ENCODE data around the gene TRIM45. TPM values are rescaled to one million over a fixed set of nuclear protein-coding genes. Genes with fewer than 3 reads are reported as not detected.

The TRIM45 gene
- total and polyA plus RNA-seq, 11 donors: 1.4 to 22.2 (median 9.0) TPM

DNA sequence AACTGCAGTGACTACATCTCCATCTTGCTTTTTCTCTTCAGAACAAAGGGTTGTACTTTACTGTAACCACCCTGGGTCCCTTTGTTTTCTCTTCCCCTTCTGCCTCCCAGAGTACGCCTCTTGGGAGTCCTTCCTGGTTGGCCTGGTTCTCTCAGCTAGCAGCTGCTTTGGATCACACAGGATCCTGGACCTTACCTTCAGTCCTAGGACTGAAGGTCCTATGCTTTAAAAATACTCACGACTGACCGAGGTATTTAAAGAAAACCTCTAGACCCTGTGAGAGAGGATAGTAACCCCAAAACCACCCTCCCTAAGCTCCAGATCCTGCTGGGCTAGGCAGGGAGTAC lies 4.8 kb downstream of the TRIM45 start:
- Histone ChIP-seq H3K4me1 (peaks cover 0 to 39% (median 15%) of the 10 kb centered on the region in 12 donors), H3K27me3 (no peaks in the 10 kb centered on the region), H3K9me3 (no peaks in the 10 kb centered on the region), H3K4me3 (no peak overlapping the region), H3K36me3 (peaks cover 0 to 53% (median 21%) of the 10 kb centered on the region in 9 donors), H3K27ac (no peak overlapping the region)
- intact Hi-C loops (cut with DNase I): loop anchor here in 1 of 10 donors (5.0 kb wide), 1 partner anchor 44 kb away; no protein-coding TSS in a partner anchor
- DNase-seq (no peak), ATAC-seq (no peak)
- 62 to 75% (median 69%) methylated on average over 3 of the region's 3 CpGs for WGBS, 4 donors
- TF ChIP-seq POLR2A (IDR thresholded peaks at IDR 0.05): no peak
- TF ChIP-seq CTCF (IDR thresholded peaks at IDR 0.05): no peak

GRCh38 chr1:117116090-117116783 lies 5.3 kb downstream of the TRIM45 start:
- intact Hi-C loops (cut with DNase I): loop anchor here in 1 of 10 donors (5.0 kb wide), 1 partner anchor 44 kb away; no protein-coding TSS in a partner anchor
- peaks cover 0 to 57% (median 24%) of the 10 kb centered on the region in 9 donors for H3K36me3 ChIP-seq
- no peak for ATAC-seq
- H3K4me1 ChIP-seq: peaks cover 0 to 39% (median 15%) of the 10 kb centered on the region in 12 donors
- no peaks in the 10 kb centered on the region for H3K9me3 ChIP-seq
- WGBS, 4 donors: 82 to 86% (median 84%) methylated on average over 13 of the region's 13 CpGs
- H3K4me3 ChIP-seq: no peak overlapping the region
- no peak overlapping the region for H3K27ac ChIP-seq
- DNase-seq: no peak
- no peak for TF ChIP-seq CTCF (IDR thresholded peaks at IDR 0.05)
- no peak for TF ChIP-seq POLR2A (IDR thresholded peaks at IDR 0.05)
- no peaks in the 10 kb centered on the region for H3K27me3 ChIP-seq

DNA sequence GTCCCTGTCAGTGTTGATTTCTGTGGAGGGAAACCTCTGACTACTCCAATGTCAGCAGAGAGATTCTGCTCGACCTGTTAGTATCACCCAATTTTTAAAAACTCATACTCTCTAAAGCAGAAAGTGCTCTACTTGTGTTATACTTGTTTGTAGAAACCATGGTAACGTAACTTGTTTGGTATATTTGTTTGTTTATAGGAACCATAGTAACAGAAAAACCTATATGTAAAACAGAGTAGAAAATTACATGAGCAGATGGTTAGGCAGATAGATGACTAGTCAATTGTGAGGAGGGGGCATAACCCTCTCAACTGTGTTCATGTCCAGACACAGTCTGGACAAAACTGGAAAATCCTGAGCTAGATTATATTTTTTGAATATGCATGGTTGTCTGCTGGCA lies 6.7 kb downstream of the TRIM45 start:
- TF ChIP-seq CTCF (IDR thresholded peaks at IDR 0.05): no peak
- no peak for TF ChIP-seq POLR2A (IDR thresholded peaks at IDR 0.05)
- no peak for ATAC-seq
- peaks cover 0 to 25% (median 5%) of the 10 kb centered on the region in 12 donors for H3K4me1 ChIP-seq

DNA sequence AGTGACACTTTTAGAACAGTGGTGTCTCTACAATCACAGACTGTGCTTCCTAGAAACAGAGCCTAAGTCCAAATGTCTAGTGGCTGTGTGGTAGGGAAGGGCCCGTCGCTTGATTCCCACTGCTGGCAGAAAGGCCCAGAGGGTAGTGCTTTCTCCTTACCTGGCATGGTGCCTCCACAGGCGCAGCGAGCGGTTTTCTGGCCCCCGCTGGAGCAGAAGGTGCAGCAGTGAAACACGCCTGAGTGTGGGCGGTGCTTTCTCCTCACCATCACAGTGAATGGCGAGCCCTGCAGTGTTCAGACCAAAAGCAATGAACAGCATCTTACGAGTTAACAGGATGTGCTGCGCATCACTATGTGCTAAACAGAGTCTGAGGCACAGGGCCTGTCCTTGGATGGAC lies 8.3 kb downstream of the TRIM45 start:
- Histone ChIP-seq H3K36me3 (peaks cover 0 to 86% (median 24%) of the 10 kb centered on the region in 9 donors), H3K4me3 (no peak overlapping the region), H3K9me3 (no peaks in the 10 kb centered on the region), H3K27ac (no peak overlapping the region), H3K27me3 (no peaks in the 10 kb centered on the region), H3K4me1 (peaks cover 0 to 12% (median 0%) of the 10 kb centered on the region in 12 donors)
- intact Hi-C loops (cut with DNase I): no loop called here
- WGBS, 4 donors: 94 to 96% (median 95%) methylated on average over 11 of the region's 11 CpGs
- TF ChIP-seq POLR2A (IDR thresholded peaks at IDR 0.05): no peak
- TF ChIP-seq CTCF (IDR thresholded peaks at IDR 0.05): no peak
- ATAC-seq: no peak
- no peak for DNase-seq

More for the DNA sequence above, 6.7 kb downstream of the TRIM45 start:
- intact Hi-C loops (cut with DNase I): loop anchor here in 1 of 10 donors (5.0 kb wide), 1 partner anchor 43 kb away; no protein-coding TSS in a partner anchor
- no peak for DNase-seq
- Histone ChIP-seq H3K36me3 (peaks cover 0 to 70% (median 24%) of the 10 kb centered on the region in 9 donors), H3K9me3 (no peaks in the 10 kb centered on the region), H3K27ac (no peak overlapping the region), H3K4me3 (no peak overlapping the region), H3K27me3 (no peaks in the 10 kb centered on the region)
- 76 to 79% (median 76%) methylated on average over 2 of the region's 2 CpGs for WGBS, 4 donors
